ENCODE measurements around the gene NEMF.
"Not testable (repeated sequence)": the region's sequence is repeated elsewhere in the genome, so short reads cannot be mapped to it uniquely, and the experiment has no call there.

The NEMF gene, protein sequence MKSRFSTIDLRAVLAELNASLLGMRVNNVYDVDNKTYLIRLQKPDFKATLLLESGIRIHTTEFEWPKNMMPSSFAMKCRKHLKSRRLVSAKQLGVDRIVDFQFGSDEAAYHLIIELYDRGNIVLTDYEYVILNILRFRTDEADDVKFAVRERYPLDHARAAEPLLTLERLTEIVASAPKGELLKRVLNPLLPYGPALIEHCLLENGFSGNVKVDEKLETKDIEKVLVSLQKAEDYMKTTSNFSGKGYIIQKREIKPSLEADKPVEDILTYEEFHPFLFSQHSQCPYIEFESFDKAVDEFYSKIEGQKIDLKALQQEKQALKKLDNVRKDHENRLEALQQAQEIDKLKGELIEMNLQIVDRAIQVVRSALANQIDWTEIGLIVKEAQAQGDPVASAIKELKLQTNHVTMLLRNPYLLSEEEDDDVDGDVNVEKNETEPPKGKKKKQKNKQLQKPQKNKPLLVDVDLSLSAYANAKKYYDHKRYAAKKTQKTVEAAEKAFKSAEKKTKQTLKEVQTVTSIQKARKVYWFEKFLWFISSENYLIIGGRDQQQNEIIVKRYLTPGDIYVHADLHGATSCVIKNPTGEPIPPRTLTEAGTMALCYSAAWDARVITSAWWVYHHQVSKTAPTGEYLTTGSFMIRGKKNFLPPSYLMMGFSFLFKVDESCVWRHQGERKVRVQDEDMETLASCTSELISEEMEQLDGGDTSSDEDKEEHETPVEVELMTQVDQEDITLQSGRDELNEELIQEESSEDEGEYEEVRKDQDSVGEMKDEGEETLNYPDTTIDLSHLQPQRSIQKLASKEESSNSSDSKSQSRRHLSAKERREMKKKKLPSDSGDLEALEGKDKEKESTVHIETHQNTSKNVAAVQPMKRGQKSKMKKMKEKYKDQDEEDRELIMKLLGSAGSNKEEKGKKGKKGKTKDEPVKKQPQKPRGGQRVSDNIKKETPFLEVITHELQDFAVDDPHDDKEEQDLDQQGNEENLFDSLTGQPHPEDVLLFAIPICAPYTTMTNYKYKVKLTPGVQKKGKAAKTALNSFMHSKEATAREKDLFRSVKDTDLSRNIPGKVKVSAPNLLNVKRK

DNA sequence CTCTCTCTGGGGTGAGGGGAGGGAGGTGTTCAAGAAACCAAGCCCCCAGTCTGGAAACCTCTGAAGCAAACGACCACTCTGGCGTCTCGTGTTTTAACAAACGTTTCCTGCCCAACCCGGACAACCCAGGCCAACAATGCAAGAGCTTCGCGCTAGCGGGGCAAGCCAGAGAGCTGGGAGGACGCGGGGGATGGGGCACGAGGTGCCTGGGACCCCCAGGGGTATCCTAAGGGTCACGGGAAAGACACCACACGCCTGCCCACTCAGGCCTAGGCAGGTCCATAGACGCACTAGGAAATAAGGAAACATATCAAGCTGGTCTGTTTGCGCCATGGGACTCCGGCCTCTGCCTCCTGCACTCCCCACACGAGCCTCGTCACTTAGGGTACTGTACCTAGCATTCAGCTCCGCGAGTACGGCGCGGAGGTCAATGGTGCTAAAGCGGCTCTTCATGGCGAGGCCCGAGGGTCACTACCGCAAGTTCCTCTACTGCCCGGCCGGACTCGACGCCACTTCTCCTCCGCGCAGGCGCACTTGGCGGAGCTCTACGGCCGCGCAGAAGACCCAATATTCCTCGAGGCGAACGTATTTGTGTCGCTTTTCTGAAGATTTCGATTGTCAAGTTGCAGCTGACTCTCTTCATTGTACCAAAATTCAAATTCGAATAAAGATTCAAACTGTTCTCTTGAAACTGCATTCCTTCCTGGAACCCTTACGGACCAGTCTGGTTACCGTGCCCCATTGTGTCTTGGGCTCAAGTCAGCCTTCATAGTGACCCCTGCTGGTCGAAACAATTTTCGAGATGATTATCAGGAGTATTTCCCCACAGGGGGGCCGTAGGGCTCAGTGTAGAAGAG is at the start of gene NEMF:
NEMF (minus strand) TSS at position 488 of the 857 bp plus-strand sequence; CDS start at position 453, 35 bp downstream.
- DNase-seq (ENCODE audit: low read depth): peak; percentile 84
- TF ChIP-seq, protein P1, sequence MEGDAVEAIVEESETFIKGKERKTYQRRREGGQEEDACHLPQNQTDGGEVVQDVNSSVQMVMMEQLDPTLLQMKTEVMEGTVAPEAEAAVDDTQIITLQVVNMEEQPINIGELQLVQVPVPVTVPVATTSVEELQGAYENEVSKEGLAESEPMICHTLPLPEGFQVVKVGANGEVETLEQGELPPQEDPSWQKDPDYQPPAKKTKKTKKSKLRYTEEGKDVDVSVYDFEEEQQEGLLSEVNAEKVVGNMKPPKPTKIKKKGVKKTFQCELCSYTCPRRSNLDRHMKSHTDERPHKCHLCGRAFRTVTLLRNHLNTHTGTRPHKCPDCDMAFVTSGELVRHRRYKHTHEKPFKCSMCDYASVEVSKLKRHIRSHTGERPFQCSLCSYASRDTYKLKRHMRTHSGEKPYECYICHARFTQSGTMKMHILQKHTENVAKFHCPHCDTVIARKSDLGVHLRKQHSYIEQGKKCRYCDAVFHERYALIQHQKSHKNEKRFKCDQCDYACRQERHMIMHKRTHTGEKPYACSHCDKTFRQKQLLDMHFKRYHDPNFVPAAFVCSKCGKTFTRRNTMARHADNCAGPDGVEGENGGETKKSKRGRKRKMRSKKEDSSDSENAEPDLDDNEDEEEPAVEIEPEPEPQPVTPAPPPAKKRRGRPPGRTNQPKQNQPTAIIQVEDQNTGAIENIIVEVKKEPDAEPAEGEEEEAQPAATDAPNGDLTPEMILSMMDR (IDR thresholded peaks at IDR 0.05; ENCODE audit: insufficient read depth, low read depth, low read length, missing control alignments): peak; percentile 81
- H3K4me3 ChIP-seq (ENCODE audit: low read length): peak within 1 kb of the TSS; percentile 96

DNA sequence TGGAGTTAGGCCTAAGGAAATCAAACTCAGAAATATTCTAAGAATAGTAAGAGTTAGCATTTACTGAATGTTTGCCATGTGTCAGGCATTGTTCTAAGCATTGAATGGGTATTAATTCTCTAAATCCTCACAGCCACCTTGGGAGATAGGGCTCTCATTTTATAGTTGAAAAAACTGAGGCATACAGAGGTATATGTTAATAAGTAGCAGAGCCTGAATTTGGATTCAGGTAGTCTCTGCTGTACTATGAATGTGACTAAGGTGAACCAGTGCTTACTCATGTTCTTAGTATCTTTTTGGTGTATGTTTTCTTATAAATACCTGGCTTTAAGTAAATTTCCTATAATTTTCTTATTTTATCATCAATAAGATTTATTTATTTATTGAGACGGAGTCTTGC is 48.4 kb upstream of the NEMF start:
- no peak for DNase-seq (ENCODE audit: low read depth)
- TF ChIP-seq, protein P1 (IDR thresholded peaks at IDR 0.05; ENCODE audit: insufficient read depth, low read depth, low read length, missing control alignments): no peak

DNA sequence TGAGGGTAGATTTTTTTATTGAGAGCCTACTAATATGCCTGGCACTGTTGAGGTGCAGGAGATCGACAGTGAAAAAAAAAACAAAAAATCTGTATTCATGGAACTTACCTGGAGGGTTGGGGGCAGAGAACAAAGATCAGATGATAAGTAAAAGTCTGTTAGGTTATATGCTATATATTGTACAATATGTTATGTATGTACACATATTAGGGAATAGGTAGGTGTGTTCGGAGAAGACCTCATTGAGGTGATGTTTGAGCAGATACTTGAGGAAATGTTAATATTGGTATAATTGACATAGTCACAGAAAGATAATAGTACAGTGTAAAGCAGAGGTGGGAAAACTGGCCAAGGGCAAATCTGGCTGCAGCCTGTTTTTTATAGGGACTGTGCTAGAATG is 45.9 kb upstream of the NEMF start:
- no peak for DNase-seq (ENCODE audit: low read depth)
- peak overlapping the region; percentile 91 for H3K4me3 ChIP-seq (ENCODE audit: low read length)
- TF ChIP-seq, protein P1 (IDR thresholded peaks at IDR 0.05; ENCODE audit: insufficient read depth, low read depth, low read length, missing control alignments): no peak

More for the DNA sequence above, 48.4 kb upstream of the NEMF start:
- no peak overlapping the region for H3K4me3 ChIP-seq (ENCODE audit: low read length)

DNA sequence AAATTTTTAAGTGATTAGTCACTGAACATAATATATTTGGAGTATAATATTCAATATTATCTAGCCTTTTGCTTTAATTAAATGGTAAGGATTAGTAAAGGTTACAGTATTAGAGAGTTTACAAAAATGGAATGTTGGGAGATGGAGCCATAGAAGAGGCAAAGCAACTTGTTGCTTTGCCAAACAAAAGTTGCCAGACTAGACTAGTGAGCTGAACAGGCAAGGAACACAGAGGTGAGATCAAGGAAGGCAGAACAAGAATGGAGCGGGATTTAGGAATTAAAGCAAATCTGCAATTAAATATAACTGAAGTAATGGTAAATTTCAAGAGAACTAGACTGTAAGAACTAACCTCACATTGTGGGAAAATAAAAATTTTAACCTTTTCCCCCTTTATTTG is 45.4 kb upstream of the NEMF start:
- DNase-seq (ENCODE audit: low read depth): peak; percentile 72
- peak overlapping the region; percentile 91 for H3K4me3 ChIP-seq (ENCODE audit: low read length)
- TF ChIP-seq, protein P1 (IDR thresholded peaks at IDR 0.05; ENCODE audit: insufficient read depth, low read depth, low read length, missing control alignments): no peak

DNA sequence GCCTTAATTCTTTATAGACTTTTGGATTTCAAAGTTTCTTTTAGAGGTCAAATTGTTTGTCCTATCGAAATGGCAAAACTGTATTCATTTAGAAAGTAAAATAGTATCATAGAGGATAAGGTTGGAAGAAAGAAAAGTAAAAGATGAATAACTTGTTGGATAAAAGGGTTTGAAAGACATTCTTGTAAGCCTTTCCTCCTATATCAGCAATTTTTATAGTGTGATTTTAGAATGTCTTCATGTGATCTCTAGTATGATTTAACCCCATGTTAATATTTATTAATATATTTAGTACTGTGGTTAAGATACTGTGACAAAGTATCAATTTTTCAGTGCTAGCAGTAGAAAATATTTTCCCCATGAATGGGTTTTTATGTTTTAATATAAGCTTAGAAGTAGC is 44.8 kb upstream of the NEMF start:
- no peak for DNase-seq (ENCODE audit: low read depth)
- H3K4me3 ChIP-seq (ENCODE audit: low read length): peak overlapping the region; percentile 91
- TF ChIP-seq, protein P1 (IDR thresholded peaks at IDR 0.05; ENCODE audit: insufficient read depth, low read depth, low read length, missing control alignments): no peak

DNA sequence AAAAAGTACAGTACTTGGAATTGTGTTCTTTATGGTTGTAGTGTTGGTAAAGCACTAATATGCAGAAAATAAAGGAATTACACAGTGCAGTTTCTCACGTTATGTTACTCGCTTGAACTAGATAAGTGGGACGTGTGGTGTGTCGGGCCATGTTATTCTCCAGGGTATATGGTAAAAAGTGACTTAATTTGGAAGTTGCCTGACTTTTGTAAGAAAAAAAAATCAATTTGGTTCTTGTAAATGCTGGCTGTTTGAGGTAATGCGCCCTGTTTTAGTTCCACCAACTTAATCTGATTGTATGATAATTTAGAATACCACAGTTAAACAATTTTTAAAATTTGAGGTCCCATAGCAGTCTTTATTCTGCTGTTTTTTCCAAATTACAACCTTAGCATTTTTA is 44.4 kb upstream of the NEMF start:
- H3K4me3 ChIP-seq (ENCODE audit: low read length): peak overlapping the region; percentile 91
- TF ChIP-seq, protein P1 (IDR thresholded peaks at IDR 0.05; ENCODE audit: insufficient read depth, low read depth, low read length, missing control alignments): no peak
- no peak for DNase-seq (ENCODE audit: low read depth)

DNA sequence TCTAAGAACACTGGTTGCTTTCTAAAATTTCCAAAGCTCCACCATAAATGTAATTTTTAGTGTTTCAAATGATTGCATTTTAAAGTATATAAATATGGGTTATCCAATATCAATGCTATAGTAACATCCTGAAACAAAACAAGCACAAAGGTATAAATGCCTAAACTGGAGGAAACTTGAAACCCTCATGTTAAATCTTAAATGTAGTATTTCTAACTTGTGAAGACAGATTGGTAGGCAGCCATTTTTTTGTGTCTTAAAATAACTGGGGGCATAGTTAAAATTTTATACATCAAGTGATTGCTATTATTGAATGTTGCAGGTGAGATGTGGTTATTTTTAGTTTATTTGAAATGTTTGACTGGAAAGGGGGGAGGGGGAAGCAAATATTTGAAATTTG is 43.7 kb upstream of the NEMF start:
- peak overlapping the region; percentile 91 for H3K4me3 ChIP-seq (ENCODE audit: low read length)
- DNase-seq (ENCODE audit: low read depth): not testable (repeated sequence)

Measured in epithelial cell of esophagus (primary cell).